Astrocyte of the cerebellum (primary cell): ENCODE results near the gene ERO1B.

Experiments
- DNase-seq: peaks from one replicate; pipeline ENCODE4 v3.0.0-alpha.2; 2011; ENCODE audit warnings: low read depth
- H3K4me3 ChIP-seq: 2 replicates; pipeline ENCODE4 v1.5.1; 2011; ENCODE audit warnings: mild to moderate bottlenecking, low read depth, low read length, moderate library complexity
- in situ Hi-C: cut with HindIII; loops from 2 replicates; pipeline ENCODE4 v1.10.0; 2017; ENCODE audit warnings: low sequenced_read_pairs
- TF ChIP-seq, protein P1 (sequence below): IDR thresholded peaks from 2 replicates; pipeline ENCODE4 v1.5.1; 2012; ENCODE audit warnings: low read length, low read depth, moderate library complexity, mild to moderate bottlenecking; ENCODE audit errors: missing control alignments

Gene ERO1B

DNA sequence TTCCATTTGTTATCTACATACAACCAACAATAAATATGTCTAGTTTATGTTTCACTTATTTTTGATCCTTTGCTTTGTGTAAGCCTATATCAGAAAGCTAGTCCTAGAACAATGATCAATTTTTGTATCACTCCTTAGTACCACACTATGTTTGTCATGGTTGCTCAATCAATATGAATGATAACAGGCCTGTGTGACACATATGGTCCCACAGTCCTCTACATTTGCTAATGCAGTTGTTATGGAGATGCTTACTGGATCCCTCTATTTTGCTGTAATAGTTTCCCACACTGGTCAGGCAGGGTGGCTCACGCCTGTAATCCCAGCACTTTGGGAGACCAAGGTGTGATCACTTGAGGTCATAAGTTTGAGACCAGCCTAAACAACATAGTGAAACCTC, 59.1 kb downstream of the ERO1B start:
- no peak overlapping the region for H3K4me3 ChIP-seq
- in situ Hi-C loops, result no loop called here
- DNase-seq, result no peak
- TF ChIP-seq, protein P1, sequence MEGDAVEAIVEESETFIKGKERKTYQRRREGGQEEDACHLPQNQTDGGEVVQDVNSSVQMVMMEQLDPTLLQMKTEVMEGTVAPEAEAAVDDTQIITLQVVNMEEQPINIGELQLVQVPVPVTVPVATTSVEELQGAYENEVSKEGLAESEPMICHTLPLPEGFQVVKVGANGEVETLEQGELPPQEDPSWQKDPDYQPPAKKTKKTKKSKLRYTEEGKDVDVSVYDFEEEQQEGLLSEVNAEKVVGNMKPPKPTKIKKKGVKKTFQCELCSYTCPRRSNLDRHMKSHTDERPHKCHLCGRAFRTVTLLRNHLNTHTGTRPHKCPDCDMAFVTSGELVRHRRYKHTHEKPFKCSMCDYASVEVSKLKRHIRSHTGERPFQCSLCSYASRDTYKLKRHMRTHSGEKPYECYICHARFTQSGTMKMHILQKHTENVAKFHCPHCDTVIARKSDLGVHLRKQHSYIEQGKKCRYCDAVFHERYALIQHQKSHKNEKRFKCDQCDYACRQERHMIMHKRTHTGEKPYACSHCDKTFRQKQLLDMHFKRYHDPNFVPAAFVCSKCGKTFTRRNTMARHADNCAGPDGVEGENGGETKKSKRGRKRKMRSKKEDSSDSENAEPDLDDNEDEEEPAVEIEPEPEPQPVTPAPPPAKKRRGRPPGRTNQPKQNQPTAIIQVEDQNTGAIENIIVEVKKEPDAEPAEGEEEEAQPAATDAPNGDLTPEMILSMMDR, result no peak

DNA sequence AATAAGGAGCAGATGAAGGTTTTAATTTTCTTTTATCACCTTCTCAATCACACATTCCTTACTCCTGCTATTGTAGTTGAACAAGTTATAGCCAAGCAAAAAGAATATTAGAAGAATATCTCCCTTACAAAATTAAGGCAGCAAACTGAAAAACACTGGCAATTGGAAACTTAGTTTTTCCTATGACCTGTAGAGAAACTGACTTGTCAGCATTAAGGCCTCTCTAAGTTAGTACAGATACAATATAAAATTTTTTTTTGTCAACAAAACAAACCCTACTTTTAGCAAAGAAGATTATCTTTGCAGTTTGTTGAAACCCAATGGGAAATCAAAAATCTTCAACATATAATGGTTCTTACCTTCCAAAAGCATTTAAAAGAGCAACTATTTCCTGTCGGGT, 61.3 kb downstream of the ERO1B start:
- no peak for DNase-seq
- TF ChIP-seq, protein P1, result no peak
- H3K4me3 ChIP-seq, result no peak overlapping the region
- in situ Hi-C loops, result no loop called here

GRCh38 chr1:236214761-236215160, 67.0 kb downstream of the ERO1B start:
- in situ Hi-C loops, result no loop called here
- H3K4me3 ChIP-seq, result no peak overlapping the region
- DNase-seq, result no peak
- TF ChIP-seq, protein P1, result no peak

- in situ Hi-C loops, result no loop called here
- no peak for DNase-seq
- no peak overlapping the region for H3K4me3 ChIP-seq
- TF ChIP-seq, protein P1, result no peak
Observed at GRCh38 chr1:236213534-236213933, 68.2 kb downstream of the ERO1B start.

DNA sequence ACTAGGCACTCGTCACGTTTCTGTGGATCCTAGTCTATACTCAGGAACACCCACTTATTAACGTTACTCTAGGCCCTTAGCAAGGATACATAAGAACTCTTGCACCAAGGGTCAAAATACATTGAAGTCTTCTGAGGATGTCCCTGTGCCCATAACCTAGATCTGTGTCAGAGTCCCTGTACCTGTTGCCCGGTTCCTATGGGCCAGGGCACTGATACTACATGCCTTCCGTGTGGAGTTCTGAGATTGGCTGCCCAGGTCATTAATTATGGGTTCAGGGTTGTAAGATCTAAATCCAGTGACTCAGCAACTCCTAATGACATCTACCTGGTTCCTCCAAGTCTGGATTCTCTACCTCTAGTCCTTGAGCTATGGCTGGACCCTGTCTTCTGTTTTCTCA, 69.9 kb downstream of the ERO1B start:
- in situ Hi-C loops, result no loop called here
- TF ChIP-seq, protein P1, result no peak
- DNase-seq, result no peak
- H3K4me3 ChIP-seq, result no peak overlapping the region

- no peak overlapping the region for H3K4me3 ChIP-seq
- in situ Hi-C loops, result no loop called here
- TF ChIP-seq, protein P1, result no peak
- DNase-seq, result no peak
Observed at GRCh38 chr1:236209713-236210112, 72.0 kb downstream of the ERO1B start.

DNA sequence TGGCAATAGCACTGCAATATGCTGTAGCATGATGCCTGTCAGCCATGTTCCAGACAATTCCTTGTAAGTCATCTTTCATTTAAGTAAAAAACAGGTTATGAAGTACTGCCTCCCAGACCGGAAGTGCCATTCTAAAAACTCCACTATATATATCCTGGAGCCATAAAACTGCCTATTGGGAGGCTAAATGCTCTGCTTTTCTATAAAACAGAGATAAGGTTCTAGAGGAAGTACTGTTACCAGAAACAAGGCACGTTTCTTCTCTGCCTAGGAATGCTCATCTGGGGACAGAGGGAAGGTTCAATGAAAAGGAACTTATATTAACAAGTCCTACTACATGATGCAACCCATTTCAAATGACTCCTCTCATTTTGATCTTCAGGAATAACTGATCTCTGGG, 72.6 kb downstream of the ERO1B start:
- no peak for DNase-seq
- no peak overlapping the region for H3K4me3 ChIP-seq
- TF ChIP-seq, protein P1, result no peak
- in situ Hi-C loops, result no loop called here
